Stimulated activated CD8-positive, alpha-beta memory T cell treated with anti-CD3 and anti-CD28 coated beads, Interleukin-4, amount 100 ng/mL, for 48 hours (primary cell): ENCODE results near the gene MDGA2.
"Not testable (repeated sequence)": the region's sequence is repeated elsewhere in the genome, so short reads cannot be mapped to it uniquely, and the experiment has no call there.

Source experiments
- DNase-seq: peaks from one replicate; pipeline ENCODE4 v3.0.0-alpha.2; 2020

MDGA2 gene

DNA sequence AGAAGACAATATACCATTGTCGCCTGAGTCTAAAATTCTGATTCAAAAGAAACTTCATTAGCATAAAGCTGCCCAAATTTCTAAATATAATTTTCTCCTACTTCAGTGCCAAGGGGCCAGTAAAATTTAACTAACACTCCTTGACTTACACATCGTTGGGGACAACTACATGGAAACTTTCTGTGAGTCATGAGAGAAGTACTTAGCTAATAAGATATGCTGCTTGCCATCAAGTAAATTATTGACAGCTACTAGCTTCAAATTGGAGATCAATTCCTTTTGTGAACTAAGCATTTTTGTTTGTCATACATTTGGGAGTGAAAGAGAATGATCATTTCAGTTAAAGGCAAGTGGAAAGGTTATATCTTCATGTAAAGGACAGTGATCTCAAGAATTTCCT is 373.3 kb downstream of the MDGA2 start:
- no peak for DNase-seq

DNA sequence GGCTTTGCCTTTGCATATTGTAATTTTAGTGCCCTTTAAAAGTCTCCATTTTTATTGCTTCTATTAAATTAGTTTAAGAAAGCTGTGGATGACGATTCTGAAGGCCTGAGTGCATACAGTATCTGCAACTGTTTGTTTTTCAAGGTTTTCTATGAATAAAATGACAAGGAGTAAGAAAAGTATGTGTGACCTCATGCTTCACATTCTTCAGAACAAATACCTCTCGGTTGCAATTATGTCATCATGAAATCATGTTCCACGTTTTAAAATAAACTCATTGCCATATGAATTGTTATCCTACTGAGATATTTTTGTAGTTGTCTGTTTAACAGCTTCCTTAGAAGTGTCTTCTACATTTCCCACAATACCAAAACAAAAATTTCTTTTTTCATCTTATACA is 374.6 kb downstream of the MDGA2 start:
- no peak for DNase-seq

GRCh38 chr14:47297374-47297773 is 378.0 kb downstream of the MDGA2 start:
- DNase-seq, result no peak

DNA sequence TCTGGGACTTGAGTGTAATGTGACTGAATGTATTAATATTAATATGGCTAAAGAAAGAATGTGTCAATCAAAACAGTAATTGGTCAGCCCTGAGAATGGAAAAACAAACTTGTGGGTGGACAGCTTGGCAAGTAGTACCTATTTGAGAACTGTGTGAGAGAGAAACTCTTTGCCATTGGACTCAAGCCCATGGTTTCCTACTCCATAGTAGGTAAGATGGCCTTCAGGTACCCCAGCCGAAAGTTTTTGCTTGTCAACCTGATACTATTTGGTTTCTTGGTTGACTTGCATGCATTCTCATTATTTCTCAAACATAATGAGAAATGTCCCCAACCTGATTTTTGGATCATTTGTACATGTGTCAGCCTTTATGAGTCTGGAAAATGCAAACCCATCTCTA is 391.1 kb downstream of the MDGA2 start:
- DNase-seq, result no peak

GRCh38 chr14:47281761-47282160 is 393.6 kb downstream of the MDGA2 start:
- not testable (repeated sequence) for DNase-seq

- DNase-seq, result peak; percentile 66
Observed at GRCh38 chr14:47278233-47278842, 397.1 kb downstream of the MDGA2 start.

DNA sequence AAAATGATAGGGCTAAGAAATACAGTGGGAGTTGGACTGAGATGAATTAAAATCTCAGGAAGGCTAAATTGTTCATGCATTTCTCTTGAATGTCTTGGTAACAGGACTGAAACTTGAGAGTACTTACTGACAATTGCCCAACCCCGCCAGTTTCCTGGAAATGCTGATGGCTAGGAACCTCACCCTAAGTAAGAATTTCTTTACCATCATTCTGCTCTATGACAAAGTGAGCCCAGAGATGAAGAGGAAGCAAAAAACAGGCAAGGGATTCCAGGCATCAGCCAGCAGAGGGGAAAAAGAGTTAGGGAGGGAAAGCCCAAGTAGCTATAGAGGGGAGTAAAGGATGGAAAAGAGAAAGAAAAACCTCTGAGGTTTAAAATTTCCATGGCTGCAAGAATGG is 397.7 kb downstream of the MDGA2 start:
- no peak for DNase-seq

DNA sequence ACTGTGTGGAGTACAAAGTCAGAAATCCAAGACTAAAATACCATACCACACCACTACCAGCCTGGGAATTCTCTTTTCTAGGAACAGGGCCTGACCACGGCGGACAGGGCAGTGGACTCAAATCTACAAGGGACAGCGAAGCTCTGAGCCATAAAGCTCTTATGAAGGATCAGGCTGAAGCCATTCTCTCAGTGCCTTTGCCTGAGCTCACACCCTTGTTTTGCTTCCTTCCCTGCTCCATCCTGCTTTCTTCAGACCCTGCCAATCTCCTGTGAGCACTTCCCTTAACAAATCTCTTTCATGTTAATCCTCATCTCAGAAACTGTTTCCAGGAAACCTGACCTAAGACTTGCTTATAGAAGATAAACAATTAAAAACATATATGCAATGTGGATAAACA is 398.5 kb downstream of the MDGA2 start:
- DNase-seq, result no peak

DNA sequence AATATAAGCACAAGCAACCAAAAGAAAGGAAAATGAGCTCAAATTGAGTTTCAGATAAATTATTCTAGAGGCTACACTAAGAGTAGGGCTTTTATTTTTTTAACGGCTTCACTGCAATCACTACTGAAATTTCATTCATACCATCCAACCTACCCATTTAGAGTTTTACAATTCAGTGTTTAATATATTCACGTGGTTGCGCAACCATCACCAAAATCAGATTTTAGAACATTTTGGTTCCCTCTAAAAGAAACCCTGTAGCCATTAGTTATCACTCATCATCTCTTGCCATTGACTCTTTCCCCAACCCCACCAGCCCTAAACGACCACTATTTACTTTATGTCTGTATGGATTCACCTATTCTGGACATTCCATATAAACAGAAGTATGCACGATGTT is 401.5 kb downstream of the MDGA2 start:
- DNase-seq, result no peak

GRCh38 chr14:47270715-47271114 is 404.7 kb downstream of the MDGA2 start:
- no peak for DNase-seq

- no peak for DNase-seq
Observed at GRCh38 chr14:47269756-47270492, 405.5 kb downstream of the MDGA2 start.

- DNase-seq, result no peak
Observed at GRCh38 chr14:47264842-47265241, 410.6 kb downstream of the MDGA2 start.

DNA sequence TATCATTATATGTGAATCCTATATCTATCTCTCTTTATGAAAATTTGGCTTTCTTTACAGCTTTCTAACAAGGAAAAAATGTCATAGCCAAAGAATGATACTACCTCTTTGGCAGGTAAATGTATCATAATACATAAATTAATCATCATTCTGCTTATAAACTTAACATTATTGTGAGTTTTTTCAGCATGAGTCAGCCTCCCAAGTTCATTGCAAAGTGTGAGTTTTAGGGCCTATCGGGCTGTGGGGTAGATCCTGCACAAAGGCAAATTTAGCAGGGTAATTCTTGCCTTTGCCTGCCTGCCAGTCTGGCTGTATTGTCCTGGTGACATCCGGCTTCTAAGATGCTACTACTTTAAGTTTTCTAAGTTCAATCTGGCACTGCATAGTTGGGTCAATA is 412.6 kb downstream of the MDGA2 start:
- no peak for DNase-seq

GRCh38 chr14:47261350-47261749 is 414.1 kb downstream of the MDGA2 start:
- DNase-seq, result no peak

DNA sequence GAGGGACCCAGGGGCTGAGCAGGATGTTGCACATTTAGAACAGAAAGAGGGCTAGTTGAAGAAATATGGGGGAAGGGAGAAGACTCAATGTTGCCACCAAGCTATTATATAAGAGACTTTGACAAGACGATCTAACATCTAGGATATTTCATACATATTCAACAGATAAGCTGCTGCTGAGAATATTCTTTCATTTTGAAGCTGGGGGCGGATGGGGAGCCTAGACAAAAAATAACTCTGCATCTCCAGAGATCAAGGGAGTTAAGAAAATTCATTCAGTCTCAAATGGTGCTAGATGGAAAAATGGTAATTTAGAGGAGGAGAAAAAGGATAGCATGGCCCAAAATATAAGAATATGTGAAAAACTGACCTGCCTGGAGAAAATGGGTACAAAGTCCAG is 415.6 kb downstream of the MDGA2 start:
- no peak for DNase-seq

- no peak for DNase-seq
Observed at GRCh38 chr14:47257013-47257412, 418.4 kb downstream of the MDGA2 start.

- DNase-seq, result no peak
Observed at GRCh38 chr14:47252802-47253201, 422.6 kb downstream of the MDGA2 start.

GRCh38 chr14:47246367-47246766 is 429.0 kb downstream of the MDGA2 start:
- DNase-seq, result no peak

- not testable (repeated sequence) for DNase-seq
Observed at GRCh38 chr14:47242579-47242978, 432.8 kb downstream of the MDGA2 start.

- DNase-seq, result no peak
Observed at GRCh38 chr14:47240748-47241437, 434.5 kb downstream of the MDGA2 start.

DNA sequence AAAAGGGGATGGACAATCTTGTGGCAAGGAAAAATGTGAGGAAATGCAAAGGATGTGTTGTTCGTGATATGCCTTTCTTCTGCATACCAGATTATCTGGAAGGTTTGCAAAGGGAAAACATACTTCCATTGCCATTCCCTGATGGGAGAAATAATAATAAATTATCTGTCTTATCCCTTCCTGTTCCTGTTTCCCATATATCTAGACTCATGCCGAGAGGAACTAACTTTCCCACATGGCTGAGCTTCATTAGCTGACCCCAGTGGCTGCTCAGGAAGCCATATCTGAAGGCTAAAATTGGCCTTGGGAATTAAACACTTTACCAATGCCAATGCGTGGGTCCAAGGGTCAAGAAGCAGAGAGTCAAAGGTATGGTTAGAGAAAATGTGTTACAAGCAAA is 439.8 kb downstream of the MDGA2 start:
- no peak for DNase-seq

DNA sequence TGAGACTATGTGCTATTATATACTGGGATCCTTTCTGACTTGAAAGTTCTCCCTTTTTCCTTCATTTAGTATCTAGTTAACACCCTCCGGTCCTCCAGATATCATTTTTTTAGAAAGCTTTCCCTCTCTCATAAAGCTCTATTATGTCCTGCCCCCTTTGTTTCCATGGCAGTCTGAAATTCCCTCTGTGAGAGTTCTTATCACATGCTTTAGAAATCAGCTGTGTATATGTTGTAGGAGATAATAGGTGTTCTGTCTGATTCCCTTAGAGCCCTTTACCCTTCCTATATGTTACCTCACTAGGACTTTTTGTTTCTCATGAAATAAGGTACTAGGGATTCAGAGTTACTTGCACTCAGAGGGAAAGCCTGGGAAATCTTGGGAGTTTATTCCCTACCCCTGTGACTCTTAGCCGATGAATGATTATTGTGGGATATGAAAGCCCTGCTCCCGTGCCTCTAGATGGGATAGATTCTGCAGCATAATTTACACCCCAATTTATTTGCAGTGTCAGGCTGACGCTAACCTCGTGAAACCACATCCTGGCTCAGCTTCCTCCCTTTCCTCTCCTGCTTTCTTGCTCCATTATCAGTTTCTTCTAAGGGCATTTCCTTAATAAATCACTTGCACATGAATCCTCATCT is 448.4 kb downstream of the MDGA2 start:
- no peak for DNase-seq

DNA sequence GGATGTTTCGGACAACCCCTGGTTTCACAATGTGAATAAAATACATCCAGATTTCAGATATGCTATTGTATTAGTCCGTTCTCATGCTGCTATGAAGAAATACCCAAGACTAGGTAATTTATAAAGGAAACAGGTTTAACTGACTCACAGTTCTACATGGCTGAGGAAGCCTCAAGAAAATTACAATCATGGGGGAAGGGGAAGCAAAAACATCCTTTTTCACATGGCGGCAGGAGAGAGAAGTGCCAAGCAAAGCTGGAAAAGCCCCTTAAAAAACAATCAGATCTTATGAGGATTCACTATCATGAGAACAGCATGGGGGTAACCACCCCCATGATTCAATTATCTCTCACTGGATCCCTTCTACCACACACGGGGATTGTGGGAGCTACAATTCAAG is 451.7 kb downstream of the MDGA2 start:
- no peak for DNase-seq

DNA sequence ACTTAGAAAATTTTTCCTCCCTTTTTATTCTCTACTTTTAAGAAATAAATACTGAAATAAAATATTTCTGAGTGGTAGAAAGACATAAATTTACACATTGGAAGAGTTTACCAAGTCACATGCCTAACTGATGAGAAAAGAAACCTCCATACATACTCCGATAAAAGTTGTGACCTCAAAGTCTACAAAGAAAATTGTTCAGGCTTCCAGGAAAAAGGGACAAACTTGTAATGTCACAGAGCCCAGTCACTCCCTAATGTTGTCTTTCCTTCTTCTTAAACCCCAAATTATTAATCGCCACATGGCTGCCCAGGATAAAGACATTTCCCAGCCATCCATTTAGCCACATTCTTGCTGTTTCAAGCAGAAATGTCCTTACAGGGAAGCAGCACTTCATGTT is 455.3 kb downstream of the MDGA2 start:
- no peak for DNase-seq
